ENCODE results near the gene PIK3C2G. TPM values are rescaled to one million over a fixed set of nuclear protein-coding genes. Genes with fewer than 3 reads are reported as not detected.

Gene PIK3C2G
- total RNA-seq, 1 donor from 2014 or later = 0.26 TPM

DNA sequence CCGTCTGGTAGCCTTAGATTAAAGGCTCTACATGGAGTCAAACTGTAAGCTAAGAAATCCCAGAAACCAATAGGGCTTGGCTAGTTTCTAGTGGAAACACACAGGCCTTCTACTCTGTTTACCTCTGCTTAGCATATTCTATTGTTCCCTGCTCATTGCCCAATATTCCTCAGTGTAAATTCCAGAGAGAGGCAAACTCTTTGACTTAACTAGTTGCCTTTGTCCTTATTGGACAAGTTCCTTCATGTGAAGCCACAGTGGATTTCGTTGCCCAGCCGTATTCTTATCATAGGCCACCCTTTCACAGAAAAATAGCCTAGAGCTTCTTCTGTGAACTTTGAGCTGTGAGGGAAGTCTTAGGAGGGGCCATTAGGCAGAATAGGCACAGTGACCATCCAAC lies 290.4 kb downstream of the PIK3C2G start:
- H3K36me3 ChIP-seq (ENCODE audit: control insufficient read depth, insufficient read depth, low read length) = no peaks in the 10 kb centered on the region
- H3K27me3 ChIP-seq (ENCODE audit: control insufficient read depth, insufficient read depth, low read length) = no peaks in the 10 kb centered on the region
- FAIRE-seq (peak; percentile 36), DNase-seq (ENCODE audit: low read depth) (peak; percentile 68)
- H3K4me3 ChIP-seq (ENCODE audit: low read depth, low read length) = no peak overlapping the region
- TF ChIP-seq, protein P1, sequence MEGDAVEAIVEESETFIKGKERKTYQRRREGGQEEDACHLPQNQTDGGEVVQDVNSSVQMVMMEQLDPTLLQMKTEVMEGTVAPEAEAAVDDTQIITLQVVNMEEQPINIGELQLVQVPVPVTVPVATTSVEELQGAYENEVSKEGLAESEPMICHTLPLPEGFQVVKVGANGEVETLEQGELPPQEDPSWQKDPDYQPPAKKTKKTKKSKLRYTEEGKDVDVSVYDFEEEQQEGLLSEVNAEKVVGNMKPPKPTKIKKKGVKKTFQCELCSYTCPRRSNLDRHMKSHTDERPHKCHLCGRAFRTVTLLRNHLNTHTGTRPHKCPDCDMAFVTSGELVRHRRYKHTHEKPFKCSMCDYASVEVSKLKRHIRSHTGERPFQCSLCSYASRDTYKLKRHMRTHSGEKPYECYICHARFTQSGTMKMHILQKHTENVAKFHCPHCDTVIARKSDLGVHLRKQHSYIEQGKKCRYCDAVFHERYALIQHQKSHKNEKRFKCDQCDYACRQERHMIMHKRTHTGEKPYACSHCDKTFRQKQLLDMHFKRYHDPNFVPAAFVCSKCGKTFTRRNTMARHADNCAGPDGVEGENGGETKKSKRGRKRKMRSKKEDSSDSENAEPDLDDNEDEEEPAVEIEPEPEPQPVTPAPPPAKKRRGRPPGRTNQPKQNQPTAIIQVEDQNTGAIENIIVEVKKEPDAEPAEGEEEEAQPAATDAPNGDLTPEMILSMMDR (IDR thresholded peaks at IDR 0.05; ENCODE audit: insufficient read depth, low read length, severe bottlenecking) = no peak

DNA sequence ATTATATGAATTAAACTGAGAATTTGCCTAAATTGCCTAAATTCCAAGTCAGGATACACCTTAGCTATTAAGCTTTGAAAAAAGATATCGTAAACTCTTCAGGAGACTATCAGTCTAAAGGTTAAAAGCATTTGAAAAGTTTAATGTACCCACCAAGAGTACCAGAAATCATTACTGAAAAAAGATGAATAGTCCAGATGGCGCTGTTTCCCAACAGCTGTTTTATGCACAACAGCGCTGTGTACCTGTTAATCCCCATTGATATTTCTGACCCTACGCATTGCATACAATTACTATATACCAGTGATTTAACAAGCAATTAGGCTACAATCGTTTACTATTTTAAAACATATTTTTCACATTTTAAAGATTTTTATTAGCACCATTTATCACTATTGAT lies 291.5 kb downstream of the PIK3C2G start:
- TF ChIP-seq, protein P1 (IDR thresholded peaks at IDR 0.05; ENCODE audit: insufficient read depth, low read length, severe bottlenecking) = no peak
- no peaks in the 10 kb centered on the region for H3K27me3 ChIP-seq (ENCODE audit: control insufficient read depth, insufficient read depth, low read length)
- H3K4me3 ChIP-seq (ENCODE audit: low read depth, low read length) = no peak overlapping the region
- H3K36me3 ChIP-seq (ENCODE audit: control insufficient read depth, insufficient read depth, low read length) = no peaks in the 10 kb centered on the region
- no peak for FAIRE-seq
- DNase-seq (ENCODE audit: low read depth) = no peak

DNA sequence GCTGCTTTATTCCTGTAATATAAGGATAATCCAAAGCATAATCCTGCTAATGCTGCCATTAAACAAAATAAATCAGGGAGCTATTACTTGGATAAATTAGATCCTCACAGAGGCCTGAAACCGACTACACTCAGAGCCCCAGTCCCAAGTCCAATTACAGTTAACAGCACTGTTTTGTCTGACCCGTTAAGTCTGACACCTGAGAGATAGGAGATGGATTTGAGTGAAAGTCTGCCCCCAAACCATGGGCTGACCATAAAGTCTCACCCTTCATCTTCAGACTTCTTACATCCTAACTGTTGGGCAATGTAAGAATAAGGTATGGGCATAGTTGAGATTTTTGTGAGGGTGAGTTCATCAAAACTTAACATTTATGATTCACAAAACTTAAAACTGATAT lies 294.8 kb downstream of the PIK3C2G start:
- FAIRE-seq (no peak), DNase-seq (ENCODE audit: low read depth) (peak; percentile 34)
- Histone ChIP-seq H3K36me3 (ENCODE audit: control insufficient read depth, insufficient read depth, low read length) (no peaks in the 10 kb centered on the region), H3K4me3 (ENCODE audit: low read depth, low read length) (no peak overlapping the region), H3K27me3 (ENCODE audit: control insufficient read depth, insufficient read depth, low read length) (no peaks in the 10 kb centered on the region)
- TF ChIP-seq, protein P1 (IDR thresholded peaks at IDR 0.05; ENCODE audit: insufficient read depth, low read length, severe bottlenecking) = no peak

DNA sequence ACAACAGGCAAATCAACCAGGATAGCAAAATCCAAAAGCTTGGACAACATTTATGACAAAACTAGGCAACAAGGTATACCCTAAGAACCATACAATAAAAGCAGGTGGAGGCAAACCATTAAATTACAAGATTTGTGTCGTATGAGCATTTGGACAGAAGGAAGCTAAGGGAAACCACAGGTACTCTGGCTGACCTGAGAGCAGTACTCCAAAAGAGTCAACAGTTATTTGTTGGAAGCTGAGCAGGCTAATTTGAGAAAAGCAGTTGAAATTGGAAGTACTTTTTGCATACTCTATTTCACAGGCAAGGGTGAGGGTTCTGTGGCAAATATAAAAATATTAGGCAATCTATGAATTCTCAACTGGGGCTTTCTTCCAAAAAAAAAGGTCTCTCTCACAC lies 297.9 kb downstream of the PIK3C2G start:
- Histone ChIP-seq H3K36me3 (ENCODE audit: control insufficient read depth, insufficient read depth, low read length) (no peaks in the 10 kb centered on the region), H3K4me3 (ENCODE audit: low read depth, low read length) (no peak overlapping the region), H3K27me3 (ENCODE audit: control insufficient read depth, insufficient read depth, low read length) (no peaks in the 10 kb centered on the region)
- DNase-seq (ENCODE audit: low read depth) (no peak), FAIRE-seq (no peak)
- TF ChIP-seq, protein P1 (IDR thresholded peaks at IDR 0.05; ENCODE audit: insufficient read depth, low read length, severe bottlenecking) = no peak

DNA sequence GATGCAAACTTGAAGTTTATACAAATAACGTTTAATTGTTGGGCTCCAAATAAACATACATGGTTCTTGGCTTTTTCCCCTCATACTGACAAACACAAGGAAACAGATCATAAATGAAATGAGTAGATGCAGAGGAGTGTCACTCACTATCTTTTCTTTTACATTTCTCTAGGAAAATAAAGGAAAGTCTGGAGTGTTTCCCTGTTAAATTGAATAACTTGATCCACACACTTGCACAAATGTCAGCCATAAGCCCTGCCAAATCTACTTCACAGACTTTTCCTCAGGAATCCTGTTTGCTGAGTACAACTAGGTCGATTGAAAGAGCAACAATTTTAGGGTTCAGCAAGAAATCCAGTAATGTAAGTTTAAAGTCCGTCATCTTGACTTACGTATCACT lies 301.2 kb downstream of the PIK3C2G start:
- no peaks in the 10 kb centered on the region for H3K27me3 ChIP-seq (ENCODE audit: control insufficient read depth, insufficient read depth, low read length)
- no peak for FAIRE-seq
- H3K4me3 ChIP-seq (ENCODE audit: low read depth, low read length) = no peak overlapping the region
- no peak for DNase-seq (ENCODE audit: low read depth)
- TF ChIP-seq, protein P1 (IDR thresholded peaks at IDR 0.05; ENCODE audit: insufficient read depth, low read length, severe bottlenecking) = no peak
- H3K36me3 ChIP-seq (ENCODE audit: control insufficient read depth, insufficient read depth, low read length) = no peaks in the 10 kb centered on the region

DNA sequence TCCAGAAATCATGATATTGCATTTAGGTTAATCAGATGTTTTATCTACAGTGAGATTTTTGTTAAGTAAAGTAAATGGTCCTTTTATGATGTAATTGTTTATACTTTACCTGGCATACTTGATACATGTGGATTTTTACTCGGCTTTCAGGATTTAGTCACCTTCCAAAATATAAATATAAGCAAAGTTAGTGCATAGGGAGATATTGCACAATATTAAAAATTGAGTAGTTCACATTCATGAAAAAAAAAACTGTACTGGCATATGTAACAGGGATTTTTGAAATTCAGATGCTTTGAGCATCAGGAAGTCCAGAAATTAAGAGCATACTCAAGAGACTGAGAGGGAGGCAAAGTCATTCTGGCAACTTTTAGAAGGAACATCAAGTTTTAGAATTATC lies 303.0 kb downstream of the PIK3C2G start:
- no peaks in the 10 kb centered on the region for H3K36me3 ChIP-seq (ENCODE audit: control insufficient read depth, insufficient read depth, low read length)
- H3K4me3 ChIP-seq (ENCODE audit: low read depth, low read length) = no peak overlapping the region
- TF ChIP-seq, protein P1 (IDR thresholded peaks at IDR 0.05; ENCODE audit: insufficient read depth, low read length, severe bottlenecking) = no peak
- no peak for FAIRE-seq
- no peak for DNase-seq (ENCODE audit: low read depth)
- H3K27me3 ChIP-seq (ENCODE audit: control insufficient read depth, insufficient read depth, low read length) = no peaks in the 10 kb centered on the region

Data from bronchial epithelial cell (primary cell).